HG03442 (cell line): ENCODE data around the gene CALCB.
A peak's percentile ranks its signal among the peaks of the same experiment; 100 is the strongest.

ENCODE experiments used
- ATAC-seq: cut with Tn5 transposase; IDR thresholded peaks from one replicate; pipeline ENCODE4 v1.9.1; 2021; ENCODE audit warnings: mild to moderate bottlenecking, moderate library complexity; ENCODE audit not compliant: unreplicated experiment

Gene CALCB

GRCh38 chr11:15074206-15075161 is 1.1 kb downstream of the CALCB start:
- ATAC-seq, result peak; percentile 93

- ATAC-seq, result no peak
Measured at GRCh38 chr11:15075162-15075526, 1.8 kb downstream of the CALCB start.

GRCh38 chr11:15091175-15091574 is 17.8 kb downstream of the CALCB start:
- no peak for ATAC-seq

GRCh38 chr11:15091625-15092024 is 18.2 kb downstream of the CALCB start:
- no peak for ATAC-seq

- ATAC-seq, result peak; percentile 85
Measured at GRCh38 chr11:15093432-15093831, 20.0 kb downstream of the CALCB start.

- no peak for ATAC-seq
Measured at GRCh38 chr11:15095736-15096228, 22.4 kb downstream of the CALCB start.

GRCh38 chr11:15097411-15097810 is 24.0 kb downstream of the CALCB start:
- no peak for ATAC-seq

GRCh38 chr11:15099267-15099666 is 25.9 kb downstream of the CALCB start:
- no peak for ATAC-seq

- ATAC-seq, result peak; percentile 80
Measured at GRCh38 chr11:15101072-15101709, 27.8 kb downstream of the CALCB start.

- ATAC-seq, result no peak
Measured at GRCh38 chr11:15104166-15104565, 30.8 kb downstream of the CALCB start.

- no peak for ATAC-seq
Measured at GRCh38 chr11:15106201-15106965, 33.0 kb downstream of the CALCB start.

- ATAC-seq, result peak; percentile 57
Measured at GRCh38 chr11:15107730-15108515, 34.5 kb downstream of the CALCB start.

GRCh38 chr11:15108592-15109130 is 35.3 kb downstream of the CALCB start:
- ATAC-seq, result no peak

- ATAC-seq, result no peak
Measured at GRCh38 chr11:15109602-15110001, 36.2 kb downstream of the CALCB start.

- no peak for ATAC-seq
Measured at GRCh38 chr11:15111215-15111614, 37.8 kb downstream of the CALCB start.

- no peak for ATAC-seq
Measured at GRCh38 chr11:15112131-15112541, 38.7 kb downstream of the CALCB start.

GRCh38 chr11:15113381-15113780 is 40.0 kb downstream of the CALCB start:
- ATAC-seq, result peak; percentile 94

GRCh38 chr11:15114501-15115475 is 41.4 kb downstream of the CALCB start, which contains the start of gene INSC:
Gene INSC (plus strand): TSS chr11:15114923. CDS start chr11:15149175, 34,252 bp downstream.
- no peak for ATAC-seq

- no peak for ATAC-seq
Measured at GRCh38 chr11:15115686-15116085, 42.3 kb downstream of the CALCB start.
